NCI-H226 (cell line): ENCODE results near the gene MYO1F.
"Not testable (repeated sequence)": the region's sequence is repeated elsewhere in the genome, so short reads cannot be mapped to it uniquely, and the experiment has no call there.

ENCODE experiments used
- DNase-seq: peaks from one replicate; pipeline ENCODE4 v3.0.0-alpha.2; 2015

The MYO1F gene

GRCh38 chr19:8514505-8515009 is 62.7 kb downstream of the MYO1F start:
- not testable (repeated sequence) for DNase-seq

- peak; percentile 95 for DNase-seq
Measured at GRCh38 chr19:8513687-8514504, 63.3 kb downstream of the MYO1F start, which contains the start of gene ZNF414. TSS of gene ZNF414 (minus strand) at chr19:8514167. CDS start at chr19:8514046, 121 bp downstream.

GRCh38 chr19:8513036-8513686 is 64.1 kb downstream of the MYO1F start:
- DNase-seq = no peak

GRCh38 chr19:8512115-8512967 is 64.9 kb downstream of the MYO1F start:
- no peak for DNase-seq

GRCh38 chr19:8511573-8512101 is 65.6 kb downstream of the MYO1F start:
- no peak for DNase-seq

- no peak for DNase-seq
Measured at GRCh38 chr19:8510589-8511115, 66.6 kb downstream of the MYO1F start.

- DNase-seq = no peak
Measured at GRCh38 chr19:8506402-8506957, 70.8 kb downstream of the MYO1F start.

GRCh38 chr19:8505680-8506401 is 71.4 kb downstream of the MYO1F start:
- DNase-seq = peak; percentile 55

- DNase-seq = no peak
Measured at GRCh38 chr19:8504919-8505318, 72.3 kb downstream of the MYO1F start.

- no peak for DNase-seq
Measured at GRCh38 chr19:8504171-8504570, 73.1 kb downstream of the MYO1F start.

GRCh38 chr19:8503510-8503909 is 73.7 kb downstream of the MYO1F start:
- no peak for DNase-seq

- DNase-seq = no peak
Measured at GRCh38 chr19:8501981-8502380, 75.3 kb downstream of the MYO1F start.

- no peak for DNase-seq
Measured at GRCh38 chr19:8501516-8501915, 75.7 kb downstream of the MYO1F start.

- no peak for DNase-seq
Measured at GRCh38 chr19:8500158-8500557, 77.1 kb downstream of the MYO1F start.

GRCh38 chr19:8499048-8499833 is 78.0 kb downstream of the MYO1F start:
- DNase-seq = no peak

GRCh38 chr19:8498295-8498694 is 78.9 kb downstream of the MYO1F start:
- DNase-seq = no peak

GRCh38 chr19:8494158-8494557 is 83.1 kb downstream of the MYO1F start:
- no peak for DNase-seq

GRCh38 chr19:8491574-8491973 is 85.7 kb downstream of the MYO1F start:
- DNase-seq = no peak

- DNase-seq = no peak
Measured at GRCh38 chr19:8490873-8491272, 86.4 kb downstream of the MYO1F start.

- no peak for DNase-seq
Measured at GRCh38 chr19:8490395-8490760, 86.9 kb downstream of the MYO1F start.
